H1 (cell line): ENCODE data around the gene C1D. TPM values are rescaled to one million over a fixed set of nuclear protein-coding genes. Genes with fewer than 3 reads are reported as not detected.

Experiments used
- CTCF ChIA-PET: fragments of 300-600 bp; sonication (Branson Sonifier 250); formaldehyde crosslinking; loops from one replicate; lab custom pipeline; 2021; ENCODE audit not compliant: partially characterized antibody; lab: Charles Lee
- POLR2A ChIA-PET: fragments of 300-600 bp; sonication (Branson Sonifier 250); formaldehyde crosslinking; loops from one replicate; lab custom pipeline; 2021; ENCODE audit warnings: inconsistent platforms; ENCODE audit not compliant: partially characterized antibody; lab: Charles Lee
- DNase-seq, 2 experiments: peaks; one replicate each; pipeline versions ENCODE4 v3.0.0 to v3.0.0-alpha.2; 2010 to 2022; ENCODE audit warnings: low spot score in 2 of 2, low read depth in 1 of 2, mixed read lengths in 1 of 2
- FAIRE-seq: peaks from 2 replicates; lab custom pipeline; 2011; peaks lifted over from hg19 to GRCh38; lab: Jason Lieb, UNC
- H2AFZ ChIP-seq: 2 replicates; pipeline ENCODE4 v1.8.1; 2012; ENCODE audit warnings: low read length, inconsistent platforms
- H2AK5ac ChIP-seq: 2 replicates; pipeline ENCODE4 v1.6.1; 2013; ENCODE audit warnings: low read depth, low read length
- H2BK120ac ChIP-seq: replicated peaks from 2 replicates; pipeline ENCODE3; 2013; ENCODE audit warnings: low read depth, low read length, inconsistent platforms
- H2BK12ac ChIP-seq: 2 replicates; pipeline ENCODE4 v1.6.1; 2013; ENCODE audit warnings: low read depth, low read length
- H2BK15ac ChIP-seq: 2 replicates; pipeline ENCODE4 v1.6.1; 2013; ENCODE audit warnings: low read length
- H2BK20ac ChIP-seq: 2 replicates; pipeline ENCODE4 v1.6.1; 2013; ENCODE audit warnings: low read length
- H2BK5ac ChIP-seq: 2 replicates; pipeline ENCODE4 v1.6.1; 2013; ENCODE audit warnings: low read depth, low read length
- H3K14ac ChIP-seq: 2 replicates; pipeline ENCODE4 v1.6.1; 2013; ENCODE audit warnings: inconsistent platforms; ENCODE audit not compliant: insufficient read length
- H3K18ac ChIP-seq: 2 replicates; pipeline ENCODE4 v1.6.1; 2013; ENCODE audit warnings: low read length; ENCODE audit errors: extremely low read depth
- H3K23ac ChIP-seq: 2 replicates; pipeline ENCODE4 v1.6.1; 2013; ENCODE audit warnings: inconsistent platforms; ENCODE audit not compliant: insufficient read length
- H3K23me2 ChIP-seq: 2 replicates; pipeline ENCODE4 v1.6.1; 2013; ENCODE audit warnings: low read depth, low read length
- H3K27ac ChIP-seq: 2 replicates; pipeline ENCODE4 v1.6.1; 2011; ENCODE audit warnings: low read depth, low read length, inconsistent platforms
- H3K27me3 ChIP-seq, 4 experiments: replicated peaks in 1 of 4; 1 replicate in 1 of 4; 2 replicates in 3 of 4; pipeline versions ENCODE4 v1.6.1 to v1.8.1; 2011 to 2013; ENCODE audit warnings: low read length in 3 of 4, mild to moderate bottlenecking in 3 of 4, inconsistent platforms in 2 of 4, mixed read lengths in 2 of 4, moderate library complexity in 1 of 4; ENCODE audit not compliant: control insufficient read depth in 3 of 4, insufficient read depth in 3 of 4; ENCODE audit errors: extremely low read depth in 1 of 4
- H3K36me3 ChIP-seq, 4 experiments: 2 replicates each; pipeline versions ENCODE4 v1.6.1 to v1.8.1; 2011 to 2013; ENCODE audit warnings: mild to moderate bottlenecking in 4 of 4, low read length in 3 of 4, moderate library complexity in 2 of 4, control low read depth in 1 of 4, inconsistent platforms in 1 of 4; ENCODE audit not compliant: insufficient read depth in 4 of 4, control insufficient read depth in 2 of 4
- H3K4ac ChIP-seq: replicated peaks from 2 replicates; pipeline ENCODE3; 2013; ENCODE audit warnings: low read length, low read depth, mixed read lengths, inconsistent platforms; ENCODE audit not compliant: insufficient read length
- H3K4me1 ChIP-seq, 4 experiments: replicated peaks in 1 of 4; 1 replicate in 1 of 4; 2 replicates in 3 of 4; pipeline versions ENCODE4 v1.6.1 to v1.8.1; 2011 to 2013; ENCODE audit warnings: low read length in 3 of 4, inconsistent platforms in 2 of 4, mixed read lengths in 1 of 4; ENCODE audit not compliant: insufficient read depth in 4 of 4, control insufficient read depth in 3 of 4
- H3K4me2 ChIP-seq, 2 experiments: 2 replicates each; pipeline versions ENCODE4 v1.6.1 to v1.8.1; 2011 to 2013; ENCODE audit warnings: low read depth in 2 of 2, low read length in 2 of 2, control low read depth in 1 of 2, inconsistent platforms in 1 of 2, mild to moderate bottlenecking in 1 of 2; ENCODE audit not compliant: insufficient read depth in 1 of 2
- H3K4me3 ChIP-seq, 4 experiments: fragments of 200-600, 300-600 bp in 1 of 4; sonication (generic), shearing (Covaris generic), sonication (Bioruptor Twin) in 1 of 4; 2 replicates each; pipeline versions ENCODE4 v1.5.1 to v1.8.1; 2011 to 2016; ENCODE audit warnings: low read length in 4 of 4, low read depth in 3 of 4, control low read depth in 2 of 4, inconsistent platforms in 2 of 4, mild to moderate bottlenecking in 2 of 4, mixed read lengths in 1 of 4, moderate library complexity in 1 of 4; ENCODE audit not compliant: insufficient read depth in 2 of 4; ENCODE audit errors: extremely low read depth in 1 of 4
- H3K56ac ChIP-seq: replicated peaks from 2 replicates; pipeline ENCODE3; 2013; ENCODE audit warnings: low read depth, mild to moderate bottlenecking, mixed read lengths, low read length, inconsistent platforms; ENCODE audit not compliant: insufficient read length
- H3K79me1 ChIP-seq: 2 replicates; pipeline ENCODE4 v1.6.1; 2013; ENCODE audit warnings: low read depth, low read length, control low read depth
- H3K79me2 ChIP-seq, 2 experiments: 2 replicates each; pipeline versions ENCODE4 v1.6.1 to v1.8.1; 2012 to 2013; ENCODE audit warnings: low read length in 2 of 2, mild to moderate bottlenecking in 2 of 2, inconsistent platforms in 1 of 2; ENCODE audit not compliant: insufficient read depth in 2 of 2, control insufficient read depth in 1 of 2
- H3K9ac ChIP-seq, 4 experiments: replicated peaks in 1 of 4; 1 replicate in 1 of 4; 2 replicates in 3 of 4; pipeline versions ENCODE4 v1.6.1 to v1.8.1; 2011 to 2013; ENCODE audit warnings: low read depth in 3 of 4, low read length in 3 of 4, control low read depth in 2 of 4, mild to moderate bottlenecking in 2 of 4, moderate library complexity in 2 of 4, inconsistent platforms in 1 of 4; ENCODE audit errors: extremely low read depth in 1 of 4
- H3K9me3 ChIP-seq, 2 experiments: 2 replicates each; pipeline versions ENCODE4 v1.6.1 to v1.8.1; 2012 to 2013; ENCODE audit warnings: mild to moderate bottlenecking in 2 of 2, moderate library complexity in 2 of 2, control low read depth in 1 of 2, inconsistent platforms in 1 of 2, low read depth in 1 of 2, low read length in 1 of 2, mixed read lengths in 1 of 2; ENCODE audit not compliant: insufficient read depth in 2 of 2
- H4K20me1 ChIP-seq, 2 experiments: replicated peaks in 1 of 2; 2 replicates each; pipeline versions ENCODE3 to v1.8.1; 2011 to 2013; ENCODE audit warnings: inconsistent platforms in 2 of 2, low read length in 2 of 2, mild to moderate bottlenecking in 1 of 2; ENCODE audit not compliant: insufficient read depth in 2 of 2, control insufficient read depth in 1 of 2
- H4K5ac ChIP-seq: 2 replicates; pipeline ENCODE4 v1.6.1; 2013; ENCODE audit warnings: low read length, low read depth, mixed read lengths, inconsistent platforms; ENCODE audit not compliant: insufficient read length
- H4K8ac ChIP-seq: 2 replicates; pipeline ENCODE4 v1.8.0; 2013; ENCODE audit warnings: mild to moderate bottlenecking, moderate library complexity, low read length, inconsistent platforms; ENCODE audit not compliant: insufficient read depth; ENCODE audit errors: extremely low read depth
- H4K91ac ChIP-seq: replicated peaks from 2 replicates; pipeline ENCODE3; 2013; ENCODE audit warnings: low read length, mixed read lengths, inconsistent platforms; ENCODE audit not compliant: insufficient read length
- BCL11A ChIP-seq, 2 experiments: IDR thresholded peaks; one replicate each; pipeline ENCODE4 v1.6.1; 2011; ENCODE audit warnings: low read depth in 2 of 2, low read length in 2 of 2, mild to moderate bottlenecking in 2 of 2
- BRCA1 ChIP-seq: IDR thresholded peaks from 2 replicates; pipeline ENCODE4 v1.6.1; 2012; ENCODE audit warnings: low read depth, low read length, improper control_type of control experiment
- CBX5 ChIP-seq: fragments of 300-800, 300-1000 bp; sonication (generic); IDR thresholded peaks from 2 replicates; pipeline ENCODE4 v1.7.1; 2016; ENCODE audit warnings: antibody characterized with exemption, low read length, low read depth
- CHD2 ChIP-seq: IDR thresholded peaks from 2 replicates; pipeline ENCODE4 v1.6.1; 2012; ENCODE audit warnings: low read length, improper control_type of control experiment
- EZH2 ChIP-seq: fragments of 200-600 bp; sonication (generic); IDR thresholded peaks from 2 replicates; pipeline ENCODE4 v1.7.1; 2012; ENCODE audit warnings: low read depth, mild to moderate bottlenecking, moderate library complexity, low read length, inconsistent platforms; ENCODE audit not compliant: severe bottlenecking
- JUND ChIP-seq: IDR thresholded peaks from 2 replicates; pipeline ENCODE4 v1.6.1; 2011; ENCODE audit warnings: mild to moderate bottlenecking, improper control_type of control experiment, low read length
- KDM5A ChIP-seq: fragments of 200-600 bp; IDR thresholded peaks from 2 replicates; pipeline ENCODE4 v1.7.1; 2012; ENCODE audit warnings: mild to moderate bottlenecking, low read length, inconsistent platforms, mixed read lengths
- POLR2AphosphoS5 ChIP-seq: IDR thresholded peaks from 2 replicates; pipeline ENCODE4 v1.6.1; 2011; ENCODE audit warnings: low read depth, low read length
- TAF1 ChIP-seq: IDR thresholded peaks from 2 replicates; pipeline ENCODE4 v1.6.1; 2011; ENCODE audit warnings: mild to moderate bottlenecking, low read depth, low read length
- polyA plus RNA-seq, 7 experiments: library from polyadenylated mRNA; depleted of rRNA in 3 of 7; stranded (reverse) in 5 of 7; unstranded in 2 of 7; fragments of >200 nt in 5 of 7; fragments of 200-250 nt in 2 of 7; gene quantifications; 1 replicate in 5 of 7; 2 replicates in 1 of 7; 4 replicates in 1 of 7; pipeline versions ENCODE4 v1.2.1 to v1.2.3, GENCODE V29; 2011 to 2013; ENCODE audit warnings: missing spikeins in 2 of 7, mixed read lengths in 2 of 7
- total RNA-seq: library from RNA; stranded (reverse); fragmentation: NEBNext Ultra II Directional; extraction: Animal tissue kit (Norgen Biotek cat#: 25700); gene quantifications from 2 replicates; pipeline ENCODE4 v1.2.1, GENCODE V29; 2021
- TF ChIP-seq, protein P1 (sequence below), 3 experiments: IDR thresholded peaks; 1 replicate in 2 of 3; 2 replicates in 1 of 3; pipeline versions ENCODE4 v1.5.1 to v1.6.1; 2011; ENCODE audit warnings: low read length in 3 of 3, mild to moderate bottlenecking in 3 of 3, inconsistent platforms in 2 of 3, low read depth in 1 of 3, moderate library complexity in 1 of 3; ENCODE audit not compliant: insufficient read depth in 1 of 3; ENCODE audit errors: control extremely low read depth in 1 of 3
- TF ChIP-seq, protein P2 (sequence below): IDR thresholded peaks from 2 replicates; pipeline ENCODE4 v1.6.1; 2012; ENCODE audit warnings: low read length, inconsistent platforms

C1D gene
- total and polyA plus RNA-seq, 2 of the 8 experiments (the other 6 are each of a cell fraction or from before 2014, with no cell fraction given), result 17.5 to 24.1 TPM

DNA sequence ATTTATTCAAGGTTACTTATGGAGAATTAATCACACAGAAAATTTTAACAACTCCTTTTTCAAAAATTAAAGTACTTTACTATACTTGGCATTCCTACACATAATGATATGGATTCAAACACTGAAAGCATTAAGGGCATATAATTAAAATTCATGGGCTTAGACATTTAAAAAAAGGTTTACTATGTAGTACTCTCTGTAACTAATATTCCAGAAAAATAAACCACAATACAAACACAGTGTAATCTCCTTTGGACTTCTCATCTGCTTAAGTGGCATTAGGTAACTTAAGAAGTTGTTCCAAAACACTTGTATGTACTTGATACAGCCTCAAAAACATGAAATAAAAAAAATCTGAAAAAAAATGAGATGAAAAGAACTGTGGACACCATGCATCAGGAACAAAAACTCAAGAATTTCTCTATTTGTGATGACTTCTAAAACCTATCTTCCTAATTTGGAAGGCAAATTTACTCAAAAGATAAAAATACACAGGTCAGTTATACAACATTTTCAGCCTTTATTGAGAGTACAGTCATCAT lies 21.0 kb downstream of the C1D start:
- no peak for DNase-seq
- Histone ChIP-seq H4K20me1 (no peaks in the 10 kb centered on the region), H3K4me1 (no peaks in the 10 kb centered on the region), H3K9ac (no peak overlapping the region), H2BK15ac (no peak overlapping the region), H3K56ac (no peak overlapping the region), H3K14ac (no peak overlapping the region), H2BK20ac (no peak overlapping the region), H3K4ac (no peak overlapping the region), H3K79me2 (no peaks in the 10 kb centered on the region), H3K79me1 (no peaks in the 10 kb centered on the region), H3K23ac (no peak overlapping the region), H3K18ac (no peak overlapping the region), H2AFZ (no peak overlapping the region), H2BK120ac (no peak overlapping the region), H3K23me2 (no peaks in the 10 kb centered on the region), H3K4me3 (no peak overlapping the region), H3K9me3 (no peaks in the 10 kb centered on the region), H4K91ac (no peak overlapping the region), H4K5ac (no peak overlapping the region), H3K4me2 (no peak overlapping the region), H3K27ac (no peak overlapping the region), H3K27me3 (no peaks in the 10 kb centered on the region), H2BK5ac (no peak overlapping the region), H2BK12ac (no peak overlapping the region), H3K36me3 (peaks cover 0 to 4% (median 0%) of the 10 kb centered on the region in 4 experiments; a peak in 2 of 8 replicates), H2AK5ac (no peak overlapping the region), H4K8ac (no peak overlapping the region)
- no peak for FAIRE-seq
- POLR2A ChIA-PET, result no interaction called here
- CTCF ChIA-PET, result interaction anchor here (0.6 kb wide), 1 partner anchor 16 kb away, joined by 3 read pairs; no protein-coding TSS in a partner anchor
- TF ChIP-seq EZH2 (no peak), JUND (no peak), CHD2 (no peak), BCL11A (IDR thresholded peaks at IDR 0.05; ENCODE audit: low read depth in 2 of 2, low read length in 2 of 2) (no peak), POLR2AphosphoS5 (no peak), BRCA1 (no peak), TAF1 (no peak), CBX5 (no peak), KDM5A (no peak)
- TF ChIP-seq, protein P1, sequence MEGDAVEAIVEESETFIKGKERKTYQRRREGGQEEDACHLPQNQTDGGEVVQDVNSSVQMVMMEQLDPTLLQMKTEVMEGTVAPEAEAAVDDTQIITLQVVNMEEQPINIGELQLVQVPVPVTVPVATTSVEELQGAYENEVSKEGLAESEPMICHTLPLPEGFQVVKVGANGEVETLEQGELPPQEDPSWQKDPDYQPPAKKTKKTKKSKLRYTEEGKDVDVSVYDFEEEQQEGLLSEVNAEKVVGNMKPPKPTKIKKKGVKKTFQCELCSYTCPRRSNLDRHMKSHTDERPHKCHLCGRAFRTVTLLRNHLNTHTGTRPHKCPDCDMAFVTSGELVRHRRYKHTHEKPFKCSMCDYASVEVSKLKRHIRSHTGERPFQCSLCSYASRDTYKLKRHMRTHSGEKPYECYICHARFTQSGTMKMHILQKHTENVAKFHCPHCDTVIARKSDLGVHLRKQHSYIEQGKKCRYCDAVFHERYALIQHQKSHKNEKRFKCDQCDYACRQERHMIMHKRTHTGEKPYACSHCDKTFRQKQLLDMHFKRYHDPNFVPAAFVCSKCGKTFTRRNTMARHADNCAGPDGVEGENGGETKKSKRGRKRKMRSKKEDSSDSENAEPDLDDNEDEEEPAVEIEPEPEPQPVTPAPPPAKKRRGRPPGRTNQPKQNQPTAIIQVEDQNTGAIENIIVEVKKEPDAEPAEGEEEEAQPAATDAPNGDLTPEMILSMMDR (IDR thresholded peaks at IDR 0.05; ENCODE audit: control extremely low read depth in 1 of 3, insufficient read depth in 1 of 3, low read depth in 1 of 3, low read length in 3 of 3), result no peak
- TF ChIP-seq, protein P2, sequence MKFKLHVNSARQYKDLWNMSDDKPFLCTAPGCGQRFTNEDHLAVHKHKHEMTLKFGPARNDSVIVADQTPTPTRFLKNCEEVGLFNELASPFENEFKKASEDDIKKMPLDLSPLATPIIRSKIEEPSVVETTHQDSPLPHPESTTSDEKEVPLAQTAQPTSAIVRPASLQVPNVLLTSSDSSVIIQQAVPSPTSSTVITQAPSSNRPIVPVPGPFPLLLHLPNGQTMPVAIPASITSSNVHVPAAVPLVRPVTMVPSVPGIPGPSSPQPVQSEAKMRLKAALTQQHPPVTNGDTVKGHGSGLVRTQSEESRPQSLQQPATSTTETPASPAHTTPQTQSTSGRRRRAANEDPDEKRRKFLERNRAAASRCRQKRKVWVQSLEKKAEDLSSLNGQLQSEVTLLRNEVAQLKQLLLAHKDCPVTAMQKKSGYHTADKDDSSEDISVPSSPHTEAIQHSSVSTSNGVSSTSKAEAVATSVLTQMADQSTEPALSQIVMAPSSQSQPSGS, result no peak
